GM10248 (cell line): Measurements from ENCODE around the gene ZNF254.

Source experiments
- CTCF ChIA-PET: fragments of 300-600 bp; sonication (Branson Sonifier 250); formaldehyde crosslinking; extraction: SDS; loops from one replicate; lab custom pipeline; 2021; ENCODE audit warnings: antibody characterized with exemption; lab: Yijun Ruan, JAX
- POLR2A ChIA-PET: fragments of 350-650 bp; sonication (Branson Sonifier 250); formaldehyde crosslinking; extraction: SDS; loops from one replicate; lab custom pipeline; 2020; ENCODE audit warnings: antibody characterized with exemption; lab: Yijun Ruan, JAX
- DNase-seq: peaks from one replicate; pipeline ENCODE4 v3.0.0; 2012; ENCODE audit errors: extremely low spot score
- TF ChIP-seq, protein P1 (sequence below): IDR thresholded peaks from 2 replicates; pipeline ENCODE4 v1.5.1; 2012; ENCODE audit warnings: mild to moderate bottlenecking, low read depth; ENCODE audit errors: extremely low read depth, missing control alignments, control extremely low read depth

Gene ZNF254

GRCh38 chr19:24178207-24178606, 91.2 kb downstream of the ZNF254 start:
- ChIA-PET CTCF (no interaction called here), POLR2A (no interaction called here)
- DNase-seq = no peak
- TF ChIP-seq, protein P1, sequence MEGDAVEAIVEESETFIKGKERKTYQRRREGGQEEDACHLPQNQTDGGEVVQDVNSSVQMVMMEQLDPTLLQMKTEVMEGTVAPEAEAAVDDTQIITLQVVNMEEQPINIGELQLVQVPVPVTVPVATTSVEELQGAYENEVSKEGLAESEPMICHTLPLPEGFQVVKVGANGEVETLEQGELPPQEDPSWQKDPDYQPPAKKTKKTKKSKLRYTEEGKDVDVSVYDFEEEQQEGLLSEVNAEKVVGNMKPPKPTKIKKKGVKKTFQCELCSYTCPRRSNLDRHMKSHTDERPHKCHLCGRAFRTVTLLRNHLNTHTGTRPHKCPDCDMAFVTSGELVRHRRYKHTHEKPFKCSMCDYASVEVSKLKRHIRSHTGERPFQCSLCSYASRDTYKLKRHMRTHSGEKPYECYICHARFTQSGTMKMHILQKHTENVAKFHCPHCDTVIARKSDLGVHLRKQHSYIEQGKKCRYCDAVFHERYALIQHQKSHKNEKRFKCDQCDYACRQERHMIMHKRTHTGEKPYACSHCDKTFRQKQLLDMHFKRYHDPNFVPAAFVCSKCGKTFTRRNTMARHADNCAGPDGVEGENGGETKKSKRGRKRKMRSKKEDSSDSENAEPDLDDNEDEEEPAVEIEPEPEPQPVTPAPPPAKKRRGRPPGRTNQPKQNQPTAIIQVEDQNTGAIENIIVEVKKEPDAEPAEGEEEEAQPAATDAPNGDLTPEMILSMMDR = no peak
